Vagina (tissue), 2 donors: Measurements from ENCODE around the gene EMCN. TPM values are rescaled to one million over a fixed set of nuclear protein-coding genes. Genes with fewer than 3 reads are reported as not detected.
"Not testable (repeated sequence)": the region's sequence is repeated elsewhere in the genome, so short reads cannot be mapped to it uniquely, and the experiment has no call there.

Experiments used
- DNase-seq, 2 donors: peaks; one replicate each; pipeline ENCODE4 v3.0.0-alpha.2; 2017; ENCODE audit errors: extremely low spot score in 2 of 2
- H3K27ac ChIP-seq: fragments of 200-600 bp; sonication (generic); one replicate; pipeline ENCODE4 v1.5.1; 2019
- H3K27me3 ChIP-seq: fragments of 200-600 bp; sonication (generic); one replicate; pipeline ENCODE4 v1.5.1; 2019
- H3K36me3 ChIP-seq, 2 donors: fragments of 200-600 bp; sonication (generic); one replicate each; pipeline ENCODE4 v1.5.1; 2017 to 2019
- H3K4me1 ChIP-seq: fragments of 200-600 bp; sonication (generic); one replicate; pipeline ENCODE4 v1.5.1; 2019
- H3K4me3 ChIP-seq, 2 donors: fragments of 200-600 bp; sonication (generic); 1 replicate in 1 of 2; 2 replicates in 1 of 2; pipeline ENCODE4 v1.5.1; 2016 to 2019
- H3K9me3 ChIP-seq: fragments of 200-600 bp; sonication (generic); one replicate; pipeline ENCODE4 v1.5.1; 2019
- POLR2A ChIP-seq, 2 donors: fragments of 450-650 bp; IDR thresholded peaks; one replicate each; pipeline ENCODE4 v1.6.1; 2017; ENCODE audit warnings: antibody characterized with exemption in 2 of 2, mild to moderate bottlenecking in 2 of 2, moderate library complexity in 2 of 2
- POLR2AphosphoS5 ChIP-seq, 2 donors: sonication (generic); formaldehyde crosslinking; IDR thresholded peaks; one replicate each; pipeline ENCODE4 v1.9.0; 2017; ENCODE audit warnings: antibody characterized with exemption in 2 of 2, mild to moderate bottlenecking in 2 of 2, low read depth in 1 of 2; ENCODE audit not compliant: insufficient read depth in 1 of 2
- intact Hi-C: fragments of 100-400 bp; cut with DNase I; formaldehyde crosslinking; loops from one replicate; pipeline ENCODE4 v1.15.1; 2023
- total RNA-seq: library from RNA; depleted of rRNA; stranded (reverse); fragments of >200 nt; gene quantifications from one replicate; pipeline ENCODE4 v1.2.3, GENCODE V29; 2016
- TF ChIP-seq, protein P1 (sequence below), 3 experiments: fragments of 450-650 bp in 2 of 3; fragments of 200-600 bp in 1 of 3; sonication (generic) in 1 of 3; IDR thresholded peaks; one replicate each; pipeline ENCODE4 v1.5.1; 2017 to 2019; ENCODE audit warnings: antibody characterized with exemption in 3 of 3, mild to moderate bottlenecking in 2 of 3, moderate library complexity in 2 of 3

The EMCN gene
- total RNA-seq, 1 donor from 2014 or later = 20.1 TPM

DNA sequence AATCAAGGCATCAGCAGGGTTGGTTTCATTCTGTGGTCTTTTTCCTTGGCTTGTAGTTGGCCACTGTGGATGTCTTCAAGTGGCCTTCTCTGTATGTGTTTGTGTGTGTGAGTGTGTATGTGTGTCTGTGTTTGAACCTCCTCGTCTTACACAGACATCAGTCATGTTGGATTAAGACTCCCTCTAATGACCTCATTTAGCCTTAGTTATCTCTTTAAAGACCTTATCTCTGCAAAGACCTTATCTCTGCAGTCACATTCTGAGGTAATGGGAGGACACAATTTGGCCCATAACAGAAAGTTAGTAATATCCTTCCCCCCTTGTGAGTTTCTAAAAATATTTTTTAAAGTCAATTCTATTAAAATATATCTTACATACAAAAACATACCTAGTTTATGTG lies 126.7 kb downstream of the EMCN start:
- intact Hi-C loops = no loop called here
- no peak overlapping the region for H3K27ac ChIP-seq

GRCh38 chr4:100386270-100386669 lies 131.6 kb downstream of the EMCN start:
- DNase-seq = no peak
- no peak overlapping the region for H3K27ac ChIP-seq
- intact Hi-C loops = no loop called here
- TF ChIP-seq POLR2AphosphoS5 (IDR thresholded peaks at IDR 0.05; ENCODE audit: insufficient read depth in 1 of 2, low read depth in 1 of 2) (no peak), POLR2A (IDR thresholded peaks at IDR 0.05) (no peak)
- TF ChIP-seq, protein P1, sequence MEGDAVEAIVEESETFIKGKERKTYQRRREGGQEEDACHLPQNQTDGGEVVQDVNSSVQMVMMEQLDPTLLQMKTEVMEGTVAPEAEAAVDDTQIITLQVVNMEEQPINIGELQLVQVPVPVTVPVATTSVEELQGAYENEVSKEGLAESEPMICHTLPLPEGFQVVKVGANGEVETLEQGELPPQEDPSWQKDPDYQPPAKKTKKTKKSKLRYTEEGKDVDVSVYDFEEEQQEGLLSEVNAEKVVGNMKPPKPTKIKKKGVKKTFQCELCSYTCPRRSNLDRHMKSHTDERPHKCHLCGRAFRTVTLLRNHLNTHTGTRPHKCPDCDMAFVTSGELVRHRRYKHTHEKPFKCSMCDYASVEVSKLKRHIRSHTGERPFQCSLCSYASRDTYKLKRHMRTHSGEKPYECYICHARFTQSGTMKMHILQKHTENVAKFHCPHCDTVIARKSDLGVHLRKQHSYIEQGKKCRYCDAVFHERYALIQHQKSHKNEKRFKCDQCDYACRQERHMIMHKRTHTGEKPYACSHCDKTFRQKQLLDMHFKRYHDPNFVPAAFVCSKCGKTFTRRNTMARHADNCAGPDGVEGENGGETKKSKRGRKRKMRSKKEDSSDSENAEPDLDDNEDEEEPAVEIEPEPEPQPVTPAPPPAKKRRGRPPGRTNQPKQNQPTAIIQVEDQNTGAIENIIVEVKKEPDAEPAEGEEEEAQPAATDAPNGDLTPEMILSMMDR (IDR thresholded peaks at IDR 0.05) = no peak
- H3K4me3 ChIP-seq = no peak overlapping the region
- no peaks in the 10 kb centered on the region for H3K9me3 ChIP-seq
- no peaks in the 10 kb centered on the region for H3K4me1 ChIP-seq
- H3K36me3 ChIP-seq = no peaks in the 10 kb centered on the region
- no peaks in the 10 kb centered on the region for H3K27me3 ChIP-seq

More for the DNA sequence above, 126.7 kb downstream of the EMCN start:
- H3K4me1 ChIP-seq = no peaks in the 10 kb centered on the region
- H3K27me3 ChIP-seq = no peaks in the 10 kb centered on the region
- H3K4me3 ChIP-seq = no peak overlapping the region
- TF ChIP-seq, protein P1 (IDR thresholded peaks at IDR 0.05) = no peak
- no peak for TF ChIP-seq POLR2A (IDR thresholded peaks at IDR 0.05)
- no peak for TF ChIP-seq POLR2AphosphoS5 (IDR thresholded peaks at IDR 0.05; ENCODE audit: insufficient read depth in 1 of 2, low read depth in 1 of 2)
- no peaks in the 10 kb centered on the region for H3K9me3 ChIP-seq
- no peaks in the 10 kb centered on the region for H3K36me3 ChIP-seq
- no peak for DNase-seq

DNA sequence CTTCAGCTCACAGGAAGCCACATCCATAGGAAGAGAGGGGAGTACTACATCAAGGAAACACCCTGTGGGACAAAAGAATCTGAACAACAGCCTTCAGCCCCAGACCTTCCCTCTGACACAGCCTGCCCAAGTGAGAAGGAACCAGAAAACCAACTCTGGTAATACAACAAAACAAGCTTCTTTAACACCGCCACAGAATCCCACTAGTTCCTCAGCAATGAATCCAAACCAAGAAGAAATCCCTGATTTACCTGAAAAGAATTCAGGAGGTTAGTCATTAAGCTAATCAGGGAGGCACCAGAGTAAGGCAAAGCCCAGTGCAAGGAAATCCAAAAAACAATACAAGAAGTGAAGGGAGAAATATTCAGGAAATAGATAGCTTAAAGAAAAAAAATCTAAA lies 137.4 kb downstream of the EMCN start:
- intact Hi-C loops, H3K4me1 ChIP-seq, H3K9me3 ChIP-seq, H3K4me3 ChIP-seq, DNase-seq, H3K36me3 ChIP-seq, H3K27ac ChIP-seq, H3K27me3 ChIP-seq: not testable (repeated sequence)

DNA sequence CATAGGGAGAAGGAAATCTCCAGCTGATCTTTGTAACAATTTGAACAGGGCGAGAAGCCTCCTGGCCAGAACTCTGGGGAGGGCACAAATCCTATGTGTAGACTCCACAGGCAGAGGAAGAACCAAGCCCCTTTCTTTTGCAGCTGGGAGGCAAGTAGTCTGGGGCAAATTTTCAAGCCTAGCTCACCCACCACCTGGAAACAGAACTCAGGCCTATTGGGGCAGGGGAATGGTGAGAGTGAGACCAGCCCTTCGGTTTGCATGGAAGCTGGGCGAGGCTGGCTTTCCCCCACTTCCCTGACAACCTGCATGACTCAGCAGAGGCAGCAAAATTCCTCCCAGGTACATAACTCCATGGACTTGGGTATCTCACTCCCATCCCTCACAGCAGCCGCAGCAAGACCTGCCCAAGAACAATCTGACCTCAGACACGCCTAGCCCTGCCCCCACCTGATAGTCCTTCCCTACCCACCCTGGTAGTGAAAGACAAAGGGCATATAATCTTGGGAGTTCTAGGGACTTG lies 138.2 kb downstream of the EMCN start:
- intact Hi-C loops = no loop called here
- Histone ChIP-seq H3K27me3 (no peaks in the 10 kb centered on the region), H3K4me1 (no peaks in the 10 kb centered on the region), H3K4me3 (no peak overlapping the region), H3K36me3 (no peaks in the 10 kb centered on the region), H3K9me3 (no peaks in the 10 kb centered on the region), H3K27ac (no peak overlapping the region)
- TF ChIP-seq POLR2AphosphoS5 (IDR thresholded peaks at IDR 0.05; ENCODE audit: insufficient read depth in 1 of 2, low read depth in 1 of 2) (no peak), POLR2A (IDR thresholded peaks at IDR 0.05) (no peak)
- TF ChIP-seq, protein P1 (IDR thresholded peaks at IDR 0.05) = no peak
- DNase-seq = no peak

DNA sequence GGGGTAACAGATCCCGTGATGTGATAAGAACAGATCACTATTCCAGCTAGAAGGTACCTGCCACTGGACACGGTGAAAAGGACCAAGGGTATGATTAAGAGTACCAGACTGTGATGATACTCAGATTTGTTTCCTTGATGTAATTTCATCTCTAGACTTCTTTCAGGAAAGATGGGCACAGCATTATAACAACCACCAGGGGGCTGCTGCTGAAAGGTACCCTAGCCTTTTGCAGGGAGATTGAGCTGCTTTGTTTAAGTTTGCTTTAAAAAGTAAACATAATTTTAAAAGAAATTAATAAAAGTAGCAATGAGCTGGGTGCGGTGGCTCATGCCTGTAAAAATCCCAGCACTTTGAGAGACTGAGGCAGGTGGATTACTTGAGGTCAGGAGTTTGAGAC lies 145.4 kb downstream of the EMCN start:
- DNase-seq = no peak
- intact Hi-C loops = no loop called here
- no peak overlapping the region for H3K4me3 ChIP-seq
- no peaks in the 10 kb centered on the region for H3K36me3 ChIP-seq
- H3K4me1 ChIP-seq = no peaks in the 10 kb centered on the region
- H3K27me3 ChIP-seq = no peaks in the 10 kb centered on the region
- TF ChIP-seq POLR2A (IDR thresholded peaks at IDR 0.05) (no peak), POLR2AphosphoS5 (IDR thresholded peaks at IDR 0.05; ENCODE audit: insufficient read depth in 1 of 2, low read depth in 1 of 2) (no peak)
- TF ChIP-seq, protein P1 (IDR thresholded peaks at IDR 0.05) = no peak
- no peaks in the 10 kb centered on the region for H3K9me3 ChIP-seq
- no peak overlapping the region for H3K27ac ChIP-seq
